IMR-90 (cell line): ENCODE data around the gene H1-8. TPM values are rescaled to one million over a fixed set of nuclear protein-coding genes. Genes with fewer than 3 reads are reported as not detected.

Experiments
- ATAC-seq: fragments of 200-7000 bp; cut with Tn5 transposase; 2 replicates; pipeline ENCODE4 v1.9.1; 2020; ENCODE audit warnings: low read depth, mild to moderate bottlenecking, moderate library complexity
- BruUV-seq: library from RNA; stranded (reverse); fragments of 400-500 nt; replicated peaks from 2 replicates; lab custom pipeline; 2021; lab: Mats Ljungman, UMichigan
- CTCF ChIA-PET: fragments of 300-600 bp; formaldehyde crosslinking; extraction: SDS; loops from one replicate; lab custom pipeline; 2021; ENCODE audit warnings: antibody characterized with exemption; lab: Yijun Ruan, JAX
- POLR2A ChIA-PET: fragments of 300-600 bp; sonication (Branson Sonifier 250); formaldehyde crosslinking; loops from one replicate; lab custom pipeline; 2022; ENCODE audit warnings: antibody characterized with exemption; ENCODE audit not compliant: unreplicated experiment; lab: Charles Lee
- DNase-seq: peaks from one replicate; pipeline ENCODE4 v3.0.0; 2013
- H2AFZ ChIP-seq: replicated peaks from 2 replicates; pipeline ENCODE3; 2013; ENCODE audit warnings: low read length, mild to moderate bottlenecking; ENCODE audit not compliant: poor library complexity
- H2AK5ac ChIP-seq: 2 replicates; pipeline ENCODE4 v1.6.1; 2013; ENCODE audit warnings: low read depth, low read length, inconsistent platforms
- H2AK9ac ChIP-seq: replicated peaks from 2 replicates; pipeline ENCODE3; 2013; ENCODE audit warnings: mild to moderate bottlenecking, low read depth, low read length, moderate library complexity; ENCODE audit not compliant: poor library complexity
- H2BK120ac ChIP-seq: 2 replicates; pipeline ENCODE4 v1.6.1; 2013; ENCODE audit warnings: low read depth, low read length, inconsistent platforms
- H2BK15ac ChIP-seq: 3 replicates; pipeline ENCODE4 v1.6.1; 2013; ENCODE audit warnings: low read depth, low read length, inconsistent platforms
- H2BK20ac ChIP-seq: 2 replicates; pipeline ENCODE4 v1.6.1; 2013; ENCODE audit warnings: low read depth, mild to moderate bottlenecking, inconsistent platforms, low read length, moderate library complexity
- H2BK5ac ChIP-seq: 2 replicates; pipeline ENCODE4 v1.6.1; 2013; ENCODE audit warnings: mild to moderate bottlenecking, low read depth, low read length, inconsistent platforms; ENCODE audit not compliant: poor library complexity, severe bottlenecking
- H3K14ac ChIP-seq: replicated peaks from 2 replicates; pipeline ENCODE4 v1.6.1; 2013; ENCODE audit warnings: low read depth, low read length, inconsistent platforms
- H3K18ac ChIP-seq: 2 replicates; pipeline ENCODE4 v1.6.1; 2013; ENCODE audit warnings: low read depth, low read length, control low read depth
- H3K23ac ChIP-seq: 2 replicates; pipeline ENCODE4 v1.6.1; 2013; ENCODE audit warnings: low read depth, low read length, inconsistent platforms
- H3K27ac ChIP-seq: 2 replicates; pipeline ENCODE4 v1.5.1; 2013; ENCODE audit warnings: mild to moderate bottlenecking, control low read depth, low read length; ENCODE audit not compliant: insufficient read depth
- H3K27me3 ChIP-seq: 2 replicates; pipeline ENCODE4 v1.6.1; 2013; ENCODE audit warnings: low read length; ENCODE audit not compliant: control insufficient read depth, insufficient read depth
- H3K36me3 ChIP-seq: 2 replicates; pipeline ENCODE4 v1.6.1; 2013; ENCODE audit warnings: low read length, mixed read lengths; ENCODE audit not compliant: control insufficient read depth, insufficient read depth
- H3K4ac ChIP-seq: 2 replicates; pipeline ENCODE4 v1.6.1; 2013; ENCODE audit warnings: low read depth, low read length, inconsistent platforms
- H3K4me1 ChIP-seq: 2 replicates; pipeline ENCODE4 v1.6.1; 2013; ENCODE audit warnings: low read length, mixed read lengths; ENCODE audit not compliant: control insufficient read depth, insufficient read depth
- H3K4me2 ChIP-seq: 2 replicates; pipeline ENCODE4 v1.6.1; 2013; ENCODE audit warnings: low read depth, mild to moderate bottlenecking, control low read depth, low read length, moderate library complexity
- H3K4me3 ChIP-seq: 2 replicates; pipeline ENCODE4 v1.5.1; 2013; ENCODE audit warnings: low read depth, mild to moderate bottlenecking, control low read depth, low read length, moderate library complexity; ENCODE audit not compliant: insufficient read depth
- H3K56ac ChIP-seq: 2 replicates; pipeline ENCODE4 v1.6.1; 2013; ENCODE audit warnings: low read length, inconsistent platforms; ENCODE audit not compliant: insufficient read depth; ENCODE audit errors: extremely low read depth
- H3K79me1 ChIP-seq, 2 experiments: 2 replicates each; pipeline ENCODE4 v1.6.1; 2013; ENCODE audit warnings: low read length in 2 of 2, inconsistent platforms in 1 of 2, low read depth in 1 of 2
- H3K9ac ChIP-seq: 2 replicates; pipeline ENCODE4 v1.6.1; 2013; ENCODE audit warnings: low read depth, low read length, control low read depth
- H3K9me1 ChIP-seq: 2 replicates; pipeline ENCODE4 v1.6.1; 2013; ENCODE audit warnings: low read length, inconsistent platforms; ENCODE audit not compliant: insufficient read depth
- H3K9me3 ChIP-seq: 2 replicates; pipeline ENCODE4 v1.6.1; 2013; ENCODE audit warnings: low read length; ENCODE audit not compliant: control insufficient read depth, insufficient read depth
- H4K20me1 ChIP-seq: 2 replicates; pipeline ENCODE4 v1.6.1; 2013; ENCODE audit warnings: low read length, inconsistent platforms; ENCODE audit not compliant: insufficient read depth
- H4K5ac ChIP-seq: 2 replicates; pipeline ENCODE4 v1.6.1; 2013; ENCODE audit warnings: mild to moderate bottlenecking, low read depth, low read length, control low read depth
- H4K8ac ChIP-seq, 2 experiments: 2 replicates each; pipeline ENCODE4 v1.6.1; 2013; ENCODE audit warnings: low read depth in 2 of 2, low read length in 2 of 2, control low read depth in 1 of 2, inconsistent platforms in 1 of 2
- H4K91ac ChIP-seq: 2 replicates; pipeline ENCODE4 v1.6.1; 2013; ENCODE audit warnings: low read depth, low read length, inconsistent platforms; ENCODE audit not compliant: insufficient read depth
- BHLHE40 ChIP-seq: fragments of 150-350 bp; IDR thresholded peaks from 2 replicates; pipeline ENCODE4 v1.6.1; 2016; ENCODE audit warnings: mild to moderate bottlenecking, low read depth, low read length
- CEBPB ChIP-seq: IDR thresholded peaks from 2 replicates; pipeline ENCODE4 v1.6.1; 2012; ENCODE audit warnings: low read depth, low read length, improper control_type of control experiment
- FOS ChIP-seq: fragments of 150-350 bp; IDR thresholded peaks from 2 replicates; pipeline ENCODE4 v1.6.1; 2016; ENCODE audit warnings: low read depth, low read length
- MAFK ChIP-seq: IDR thresholded peaks from 2 replicates; pipeline ENCODE4 v1.6.1; 2012; ENCODE audit warnings: low read depth, low read length, improper control_type of control experiment
- MAZ ChIP-seq: IDR thresholded peaks from 2 replicates; pipeline ENCODE4 v1.6.1; 2012; ENCODE audit warnings: low read depth, mild to moderate bottlenecking, low read length, improper control_type of control experiment, moderate library complexity, borderline replicate concordance
- MXI1 ChIP-seq: IDR thresholded peaks from 2 replicates; pipeline ENCODE4 v1.6.1; 2012; ENCODE audit warnings: low read depth, mild to moderate bottlenecking, low read length, moderate library complexity, borderline replicate concordance
- NFE2L2 ChIP-seq: fragments of 150-350 bp; IDR thresholded peaks from 2 replicates; pipeline ENCODE4 v1.6.1; 2016; ENCODE audit warnings: low read depth, mild to moderate bottlenecking, low read length
- POLR2A ChIP-seq: IDR thresholded peaks from 2 replicates; pipeline ENCODE4 v1.6.1; 2012; ENCODE audit warnings: mild to moderate bottlenecking, low read depth, low read length
- RAD21 ChIP-seq: IDR thresholded peaks from 2 replicates; pipeline ENCODE4 v1.6.1; 2012; ENCODE audit warnings: low read length, improper control_type of control experiment
- RCOR1 ChIP-seq: IDR thresholded peaks from 2 replicates; pipeline ENCODE4 v1.6.1; 2012; ENCODE audit warnings: mild to moderate bottlenecking, low read length, improper control_type of control experiment; ENCODE audit not compliant: insufficient replicate concordance
- RFX5 ChIP-seq: IDR thresholded peaks from 2 replicates; pipeline ENCODE4 v1.8.0; 2012; ENCODE audit warnings: low read depth, mild to moderate bottlenecking, low read length, moderate library complexity
- SMC3 ChIP-seq: fragments of 150-350 bp; IDR thresholded peaks from 2 replicates; pipeline ENCODE4 v1.6.1; 2016; ENCODE audit warnings: low read depth, mild to moderate bottlenecking, antibody characterized with exemption, low read length, moderate library complexity
- WGBS, 2 experiments: methylation state at CpG; one replicate each; pipeline versions ENCODE4 v1.1.5 to v1.1.7; 2013; ENCODE audit warnings: missing lambda C conversion rate in 2 of 2; ENCODE audit not compliant: insufficient read length in 1 of 2; ENCODE audit errors: extremely low coverage in 2 of 2; 5-methylcytosine and 5-hydroxymethylcytosine counted together
- dilution Hi-C: fragments of 300-500 bp; cut with HindIII; formaldehyde crosslinking; loops from one replicate; pipeline ENCODE4 v1.14.3; 2018; ENCODE audit warnings: low sequenced_read_pairs; ENCODE audit not compliant: unreplicated experiment
- in situ Hi-C: fragments of 300-500 bp; cut with MboI; formaldehyde crosslinking; loops from 3 replicates; pipeline ENCODE4 v1.14.3; 2019; ENCODE audit warnings: low sequenced_read_pairs, inconsistent platforms, mixed read lengths
- intact Hi-C: fragments of 100-400 bp; cut with micrococcal nuclease; formaldehyde crosslinking; loops from 2 replicates; pipeline ENCODE4 v1.10.0; 2022
- polyA plus RNA-seq, 3 experiments: library from polyadenylated mRNA; depleted of rRNA; stranded (reverse); fragments of >200 nt; gene quantifications; 2 replicates each; pipeline ENCODE4 v1.2.3, GENCODE V29; 2012; ENCODE audit warnings: low replicate concordance in 1 of 3
- total RNA-seq: library from RNA; depleted of rRNA; stranded (reverse); fragments of >200 nt; gene quantifications from 2 replicates; pipeline ENCODE4 v1.2.3, GENCODE V29; 2012
- TF ChIP-seq, protein P1 (sequence below): fragments of 150-350 bp; IDR thresholded peaks from 2 replicates; pipeline ENCODE4 v1.6.1; 2017; ENCODE audit warnings: mild to moderate bottlenecking, antibody characterized with exemption, low read length, low read depth

H1-8 gene
- total and polyA plus RNA-seq, 2 of the 4 experiments (the other 2 are of a cell fraction) = not detected

DNA sequence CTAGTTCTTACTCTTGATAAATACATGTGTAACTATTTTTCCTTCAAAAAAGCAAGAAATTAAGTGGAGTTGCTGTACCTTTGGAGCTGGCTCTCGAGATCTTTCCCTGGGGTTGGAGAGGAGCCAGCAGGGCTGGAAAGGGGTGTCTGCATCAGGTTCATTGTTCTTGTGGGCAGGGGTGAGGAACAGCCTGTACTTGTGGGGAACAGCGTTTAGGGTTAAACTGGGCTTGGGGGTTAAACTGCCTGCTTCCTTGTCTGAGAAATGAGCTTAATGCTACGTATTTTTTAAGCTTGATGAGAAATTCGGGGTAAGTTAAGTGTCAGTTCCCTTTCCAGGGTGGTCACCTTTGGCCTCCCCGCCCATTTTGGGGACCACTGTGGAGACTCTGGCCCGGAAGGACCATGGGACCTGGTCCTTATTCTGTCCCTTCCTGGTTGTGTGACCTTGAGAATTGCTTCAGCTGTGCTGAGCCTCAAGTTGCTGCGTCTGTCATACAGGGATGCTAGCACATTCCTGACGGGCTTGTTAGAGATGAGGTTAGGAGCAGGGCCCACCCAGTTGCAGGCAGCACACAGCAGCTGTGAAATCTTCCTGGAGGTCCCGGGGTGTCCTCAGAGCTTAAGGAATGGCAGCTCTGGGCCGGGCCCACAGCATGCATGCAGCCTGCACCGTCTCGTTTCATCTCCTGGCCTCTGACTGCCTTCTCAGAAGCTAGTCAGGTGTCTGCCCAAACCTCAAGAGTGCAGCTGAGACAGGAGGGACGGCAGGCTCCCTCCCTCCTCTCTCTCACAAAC, 11.6 kb downstream of the H1-8 start:
- no peak overlapping the region for H3K14ac ChIP-seq
- H2AFZ ChIP-seq = no peak overlapping the region
- POLR2A ChIA-PET = interaction anchor here (0.5 kb wide), 1 partner anchor 339 kb away, joined by 3 read pairs; no protein-coding TSS in a partner anchor
- H4K20me1 ChIP-seq = no peaks in the 10 kb centered on the region
- peak overlapping the region; percentile 10; the same call in 1 of the 2 replicates for H2AK5ac ChIP-seq
- no peak overlapping the region for H3K23ac ChIP-seq
- H2BK120ac ChIP-seq = no peak overlapping the region
- no peak overlapping the region for H2AK9ac ChIP-seq
- H3K36me3 ChIP-seq = peaks cover 29% of the 10 kb centered on the region
- no peak overlapping the region for H3K56ac ChIP-seq
- H3K27ac ChIP-seq = no peak overlapping the region
- peaks cover 18% of the 10 kb centered on the region for H3K9me1 ChIP-seq
- H3K79me1 ChIP-seq = peaks cover 6 to 26% of the 10 kb centered on the region in 2 experiments; a peak in 2 of 4 replicates
- H4K91ac ChIP-seq = no peak overlapping the region
- no peak overlapping the region for H2BK15ac ChIP-seq
- no peaks in the 10 kb centered on the region for H3K9me3 ChIP-seq
- in situ Hi-C loops (no loop called here), intact Hi-C loops (no loop called here), dilution Hi-C loops (no loop called here)
- peaks cover 20% of the 10 kb centered on the region for H3K4me1 ChIP-seq
- no peak for TF ChIP-seq CEBPB
- TF ChIP-seq MAFK = no peak
- TF ChIP-seq MAZ = no peak
- no peak for TF ChIP-seq RFX5
- TF ChIP-seq SMC3 = no peak
- no peak for TF ChIP-seq FOS
- TF ChIP-seq BHLHE40 = no peak
- TF ChIP-seq, protein P1, sequence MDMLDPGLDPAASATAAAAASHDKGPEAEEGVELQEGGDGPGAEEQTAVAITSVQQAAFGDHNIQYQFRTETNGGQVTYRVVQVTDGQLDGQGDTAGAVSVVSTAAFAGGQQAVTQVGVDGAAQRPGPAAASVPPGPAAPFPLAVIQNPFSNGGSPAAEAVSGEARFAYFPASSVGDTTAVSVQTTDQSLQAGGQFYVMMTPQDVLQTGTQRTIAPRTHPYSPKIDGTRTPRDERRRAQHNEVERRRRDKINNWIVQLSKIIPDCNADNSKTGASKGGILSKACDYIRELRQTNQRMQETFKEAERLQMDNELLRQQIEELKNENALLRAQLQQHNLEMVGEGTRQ = no peak
- TF ChIP-seq POLR2A = no peak
- TF ChIP-seq MXI1 = no peak
- no peak for TF ChIP-seq RAD21
- no peak for TF ChIP-seq RCOR1
- TF ChIP-seq NFE2L2 = no peak
- H4K8ac ChIP-seq = no peak overlapping the region
- no peak overlapping the region for H3K4ac ChIP-seq
- H3K18ac ChIP-seq = no peak overlapping the region
- ATAC-seq = no peak
- no peak overlapping the region for H3K4me3 ChIP-seq
- no peak overlapping the region for H4K5ac ChIP-seq
- no peaks in the 10 kb centered on the region for H3K27me3 ChIP-seq
- CTCF ChIA-PET = no interaction called here
- H2BK20ac ChIP-seq = no peak overlapping the region
- H3K9ac ChIP-seq = no peak overlapping the region
- BruUV-seq = no TSS peak
- H3K4me2 ChIP-seq = no peak overlapping the region
- no peak for DNase-seq
- no peak overlapping the region for H2BK5ac ChIP-seq
- WGBS, 2 experiments = 66% methylated on average over 10 of the region's 13 CpGs; no CpG with 5 or more reads in 1 of the 2 experiments
